Activated T-helper 17 cell treated with anti-CD3 and anti-CD28 coated beads, Interleukin-2, amount 50 U/mL, for 72 hours (primary cell): ENCODE measurements around the gene CPN2. TPM values are rescaled to one million over a fixed set of nuclear protein-coding genes. Genes with fewer than 3 reads are reported as not detected.

ENCODE experiments used
- ATAC-seq: fragments of 150-1000 bp; cut with Tn5 transposase; replicated peaks from 2 replicates; pipeline ENCODE4 v1.10.0; 2021; ENCODE audit warnings: mild to moderate bottlenecking, moderate library complexity
- H3K27ac Mint-ChIP-seq: one replicate; pipeline ENCODE4 v1.8.0; 2022; ENCODE audit warnings: mixed read lengths
- H3K27me3 Mint-ChIP-seq: one replicate; pipeline ENCODE4 v1.8.0; 2022; ENCODE audit warnings: mixed read lengths
- H3K36me3 Mint-ChIP-seq: one replicate; pipeline ENCODE4 v1.8.0; 2022; ENCODE audit warnings: low read depth, mild to moderate bottlenecking, mixed read lengths
- H3K4me1 Mint-ChIP-seq: one replicate; pipeline ENCODE4 v1.8.0; 2022; ENCODE audit warnings: mixed read lengths
- H3K4me3 Mint-ChIP-seq: one replicate; pipeline ENCODE4 v1.8.0; 2022; ENCODE audit warnings: mild to moderate bottlenecking, mixed read lengths
- H3K9me3 Mint-ChIP-seq: one replicate; pipeline ENCODE4 v1.8.0; 2022; ENCODE audit warnings: mixed read lengths
- total RNA-seq, 2 donors: library from RNA; stranded (reverse); gene quantifications; one replicate each; pipeline ENCODE4 v1.2.3, GENCODE V29; 2022

The CPN2 gene, protein sequence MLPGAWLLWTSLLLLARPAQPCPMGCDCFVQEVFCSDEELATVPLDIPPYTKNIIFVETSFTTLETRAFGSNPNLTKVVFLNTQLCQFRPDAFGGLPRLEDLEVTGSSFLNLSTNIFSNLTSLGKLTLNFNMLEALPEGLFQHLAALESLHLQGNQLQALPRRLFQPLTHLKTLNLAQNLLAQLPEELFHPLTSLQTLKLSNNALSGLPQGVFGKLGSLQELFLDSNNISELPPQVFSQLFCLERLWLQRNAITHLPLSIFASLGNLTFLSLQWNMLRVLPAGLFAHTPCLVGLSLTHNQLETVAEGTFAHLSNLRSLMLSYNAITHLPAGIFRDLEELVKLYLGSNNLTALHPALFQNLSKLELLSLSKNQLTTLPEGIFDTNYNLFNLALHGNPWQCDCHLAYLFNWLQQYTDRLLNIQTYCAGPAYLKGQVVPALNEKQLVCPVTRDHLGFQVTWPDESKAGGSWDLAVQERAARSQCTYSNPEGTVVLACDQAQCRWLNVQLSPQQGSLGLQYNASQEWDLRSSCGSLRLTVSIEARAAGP
- total RNA-seq = not detected

DNA sequence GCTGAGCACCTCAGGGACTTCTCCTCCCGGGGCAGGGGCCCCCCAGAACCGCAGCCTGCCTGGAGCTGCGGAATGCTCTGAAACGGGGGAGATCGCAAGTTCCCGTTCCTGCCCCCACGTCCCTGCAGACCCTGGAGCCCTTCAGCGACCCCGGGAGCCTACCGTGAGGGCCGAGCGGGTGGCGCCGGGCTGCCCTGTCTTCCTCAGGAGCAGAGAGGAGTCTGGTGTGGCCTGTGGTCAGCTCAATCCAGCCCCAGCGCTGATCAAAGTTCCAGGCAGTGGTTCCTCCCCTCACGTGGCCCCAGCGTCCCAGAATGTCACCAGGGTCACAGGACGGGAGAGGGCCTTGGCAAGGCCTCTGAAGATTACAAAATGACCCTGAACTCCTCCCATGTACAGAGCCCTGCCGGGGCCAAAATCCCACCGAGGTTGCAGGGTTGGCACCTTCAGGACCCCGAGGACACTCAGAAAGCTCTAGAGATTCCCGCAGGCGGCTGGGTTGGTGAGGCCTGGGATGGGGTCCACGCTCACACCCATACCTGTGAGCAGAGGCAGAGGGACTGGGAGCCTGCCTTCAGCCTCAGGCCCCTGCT, at the start of gene CPN2:
CPN2 (minus strand) TSS at position 249 of the 593 bp plus-strand sequence. CDS start 8,626 bp downstream, outside the sequence.
- Mint-ChIP-seq H3K4me1 (no peaks in the 10 kb centered on the region), H3K27me3 (no peaks in the 10 kb centered on the region), H3K4me3 (no peak within 1 kb of the TSS), H3K36me3 (no peaks in the 10 kb centered on the region), H3K27ac (no peak within 1 kb of the TSS), H3K9me3 (no peaks in the 10 kb centered on the region)
- ATAC-seq = no peak

DNA sequence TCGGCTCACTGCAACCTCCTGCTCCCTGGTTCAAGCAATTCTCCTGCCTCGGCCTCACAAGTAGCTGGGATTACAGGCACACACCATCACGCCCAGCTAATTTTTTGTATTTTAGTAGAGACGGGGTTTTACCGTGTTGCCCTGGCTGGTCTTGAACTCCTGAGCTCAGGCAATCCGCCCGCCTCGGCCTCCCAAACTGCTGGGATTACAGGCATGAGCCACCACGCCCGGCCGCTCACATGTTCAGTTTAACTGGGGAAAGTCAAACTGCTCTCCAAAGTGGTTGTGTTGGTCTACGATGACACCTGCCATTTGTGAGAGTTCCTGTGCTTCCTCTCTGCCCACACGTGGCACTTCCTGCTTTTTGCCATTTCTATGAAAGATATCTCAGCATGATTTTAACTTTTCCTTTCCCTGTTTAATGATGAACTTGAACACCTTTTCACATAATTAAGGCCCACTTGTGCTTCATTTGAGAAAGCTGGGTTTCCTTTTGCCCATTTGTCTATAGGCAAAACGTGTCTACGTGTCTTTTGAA, 48.8 kb upstream of the CPN2 start:
- ATAC-seq = no peak
- Mint-ChIP-seq H3K4me1 (peaks cover 42% of the 10 kb centered on the region), H3K36me3 (peaks cover 22% of the 10 kb centered on the region), H3K4me3 (no peak overlapping the region), H3K27ac (no peak overlapping the region), H3K27me3 (no peaks in the 10 kb centered on the region), H3K9me3 (no peaks in the 10 kb centered on the region)

DNA sequence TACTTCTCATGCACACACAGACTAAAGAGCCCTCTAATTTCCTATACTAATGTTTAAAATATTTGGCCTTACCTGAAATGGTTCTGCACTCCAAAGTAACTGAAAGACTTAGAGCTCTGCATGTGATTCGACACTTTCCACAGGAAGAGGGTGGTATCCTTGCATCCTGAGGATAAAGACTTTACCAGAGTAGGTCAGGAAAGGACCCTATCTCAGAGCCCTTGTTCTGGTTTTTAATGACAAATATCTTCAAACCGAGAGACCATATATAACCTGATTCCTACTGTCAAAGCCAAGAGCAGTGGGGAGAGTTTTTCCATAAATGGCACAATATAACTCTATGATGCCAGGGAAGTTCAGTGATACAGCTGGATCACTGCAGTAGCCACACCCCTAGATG, 48.0 kb upstream of the CPN2 start, which contains the start of gene GP5:
GP5 (minus strand) TSS at position 101 of the 400 bp plus-strand sequence. CDS start 984 bp downstream, outside the sequence.
- no peaks in the 10 kb centered on the region for H3K9me3 Mint-ChIP-seq
- ATAC-seq = no peak
- H3K27ac Mint-ChIP-seq = no peak within 1 kb of the TSS
- peaks cover 14% of the 10 kb centered on the region for H3K36me3 Mint-ChIP-seq
- H3K4me1 Mint-ChIP-seq = peaks cover 40% of the 10 kb centered on the region
- peak within 1 kb of the TSS; percentile 85 for H3K4me3 Mint-ChIP-seq
- no peaks in the 10 kb centered on the region for H3K27me3 Mint-ChIP-seq

DNA sequence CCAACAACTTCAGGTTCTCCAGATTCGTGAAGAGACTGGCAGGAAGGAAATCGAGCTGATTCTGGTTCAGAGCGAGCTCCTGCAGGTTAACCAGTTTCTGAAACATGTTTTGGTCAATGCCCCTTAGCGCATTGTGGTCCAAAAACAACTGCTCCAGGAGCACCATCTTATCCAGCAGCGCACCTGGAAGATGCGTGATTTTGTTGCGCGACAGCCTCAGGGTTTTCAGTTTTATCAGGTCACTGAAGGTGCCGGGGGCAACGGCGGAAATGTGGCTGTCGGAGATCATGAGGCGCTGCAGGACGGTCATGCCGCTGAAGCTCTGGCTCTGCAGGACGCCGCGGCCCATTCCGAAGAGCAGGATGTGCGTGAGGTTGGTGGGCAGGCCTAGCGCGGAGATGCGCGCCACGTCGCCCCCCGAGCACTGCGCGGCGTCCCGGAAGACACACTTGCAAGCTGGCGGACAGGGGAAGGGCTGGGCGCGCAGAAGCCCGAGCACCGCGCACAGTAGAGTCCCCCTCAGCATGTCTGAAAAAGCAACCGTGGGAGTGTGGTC, 46.7 kb upstream of the CPN2 start:
- Mint-ChIP-seq H3K4me3 (peak overlapping the region; percentile 85), H3K36me3 (peaks cover under 1% of the 10 kb centered on the region), H3K27me3 (no peaks in the 10 kb centered on the region), H3K4me1 (peaks cover 40% of the 10 kb centered on the region), H3K9me3 (no peaks in the 10 kb centered on the region), H3K27ac (no peak overlapping the region)
- ATAC-seq = peak; percentile 13

DNA sequence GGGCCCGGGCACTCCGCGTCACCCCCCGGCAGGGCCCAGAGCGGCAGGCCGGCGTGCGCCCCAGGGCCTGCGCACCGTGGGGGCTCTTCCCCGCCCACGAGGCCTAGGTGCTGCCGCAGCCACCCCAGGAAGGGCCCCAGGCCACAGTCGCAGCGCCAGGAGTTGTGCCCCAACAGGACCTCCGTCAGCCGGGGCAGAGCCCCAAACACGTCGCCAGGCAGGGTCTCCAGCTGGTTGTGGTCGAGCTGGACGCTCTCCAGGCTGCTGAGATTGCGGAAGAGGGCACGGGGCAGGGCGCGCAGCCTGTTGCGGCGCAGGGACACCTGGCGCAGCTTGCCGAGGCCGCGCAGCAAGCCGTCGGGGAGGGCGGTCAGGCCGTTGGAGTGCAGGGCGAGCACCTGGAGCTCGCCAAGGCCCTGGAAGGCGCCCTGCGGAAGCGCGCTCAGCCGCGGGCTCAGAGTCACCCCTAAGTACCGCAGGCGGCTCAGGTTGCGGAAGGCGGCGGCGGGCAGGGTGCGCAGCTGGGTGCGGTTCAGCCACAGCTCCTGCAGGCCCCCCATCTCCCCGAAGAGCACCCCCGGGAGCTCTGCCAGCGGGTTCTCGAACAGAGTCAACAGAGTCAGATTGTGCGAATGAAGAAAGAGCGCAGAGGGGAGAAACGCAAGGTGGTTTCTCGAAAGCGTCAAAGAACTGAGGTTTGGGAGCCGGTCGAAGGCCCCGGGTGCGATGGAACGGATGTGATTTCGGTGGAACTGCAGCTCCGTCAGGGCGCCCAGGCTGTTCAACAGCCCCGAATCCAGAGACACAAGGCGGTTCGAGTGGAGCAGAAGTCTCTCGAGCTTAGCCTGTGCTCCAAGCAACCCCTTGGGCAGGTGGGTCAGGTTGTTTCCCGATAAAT, 46.0 kb upstream of the CPN2 start:
- H3K9me3 Mint-ChIP-seq = no peaks in the 10 kb centered on the region
- H3K27me3 Mint-ChIP-seq = no peaks in the 10 kb centered on the region
- H3K36me3 Mint-ChIP-seq = no peaks in the 10 kb centered on the region
- ATAC-seq = peak; percentile 48
- no peak overlapping the region for H3K27ac Mint-ChIP-seq
- peaks cover 40% of the 10 kb centered on the region for H3K4me1 Mint-ChIP-seq
- H3K4me3 Mint-ChIP-seq = peak overlapping the region; percentile 85

DNA sequence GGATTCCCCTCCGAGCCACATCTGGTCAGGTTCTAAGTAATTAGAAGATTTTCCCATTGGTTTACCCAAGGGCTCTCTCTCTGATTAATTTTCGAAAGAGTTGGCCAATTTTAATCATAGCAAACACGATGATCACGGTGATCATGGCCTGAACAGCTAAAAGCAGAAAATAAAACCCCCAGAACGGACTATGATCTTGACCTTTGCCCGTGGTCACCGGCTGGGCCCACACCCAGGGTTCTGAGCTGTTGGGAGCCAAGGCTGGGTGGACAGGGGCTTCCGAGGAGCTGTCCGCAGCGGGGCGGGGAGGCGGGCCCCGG, 45.4 kb upstream of the CPN2 start:
- ATAC-seq = no peak
- Mint-ChIP-seq H3K27me3 (no peaks in the 10 kb centered on the region), H3K36me3 (no peaks in the 10 kb centered on the region), H3K9me3 (no peaks in the 10 kb centered on the region), H3K4me3 (peak overlapping the region; percentile 85), H3K27ac (peak overlapping the region; percentile 51), H3K4me1 (peaks cover 40% of the 10 kb centered on the region)

DNA sequence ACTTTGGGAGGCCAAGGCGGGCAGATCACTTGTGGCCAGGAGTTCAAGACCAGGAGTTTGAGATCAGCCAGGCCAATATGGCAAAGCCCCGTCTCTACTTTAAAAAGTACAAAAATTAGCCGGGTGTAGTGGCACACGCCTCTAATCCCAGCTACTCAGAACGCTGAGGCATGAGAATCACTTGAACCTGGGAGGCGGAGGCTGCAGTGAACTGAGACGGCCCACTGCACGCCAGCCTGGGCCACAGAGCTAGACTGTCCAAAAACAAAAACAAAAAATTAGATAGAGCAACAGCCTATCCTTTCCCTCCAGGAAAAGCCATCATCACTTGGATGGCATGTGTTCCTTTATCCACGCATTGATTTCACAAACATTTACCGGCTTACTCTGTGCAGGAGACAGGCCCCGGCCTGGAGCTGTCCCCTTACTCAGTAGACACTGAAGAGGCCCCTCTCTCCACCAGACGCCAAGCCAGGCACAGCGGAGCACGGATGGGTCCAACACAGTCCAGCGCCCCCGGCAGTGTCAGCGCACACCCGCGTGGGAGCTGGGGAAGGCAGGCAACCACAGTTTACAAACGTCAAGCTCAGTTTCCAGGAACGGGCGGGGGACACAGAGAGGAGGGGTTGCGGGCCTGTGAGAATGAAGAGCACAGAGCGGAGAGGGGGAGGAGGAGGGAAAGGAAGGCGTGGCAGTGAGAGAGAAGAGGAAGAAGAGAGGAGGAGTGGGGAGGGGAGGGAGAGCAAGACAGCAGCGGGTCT, 44.8 kb upstream of the CPN2 start:
- ATAC-seq = peak; percentile 78
- H3K36me3 Mint-ChIP-seq = no peaks in the 10 kb centered on the region
- H3K27me3 Mint-ChIP-seq = no peaks in the 10 kb centered on the region
- H3K27ac Mint-ChIP-seq = peak overlapping the region; percentile 51
- peaks cover 40% of the 10 kb centered on the region for H3K4me1 Mint-ChIP-seq
- H3K4me3 Mint-ChIP-seq = peak overlapping the region; percentile 85
- peaks cover 3% of the 10 kb centered on the region for H3K9me3 Mint-ChIP-seq

DNA sequence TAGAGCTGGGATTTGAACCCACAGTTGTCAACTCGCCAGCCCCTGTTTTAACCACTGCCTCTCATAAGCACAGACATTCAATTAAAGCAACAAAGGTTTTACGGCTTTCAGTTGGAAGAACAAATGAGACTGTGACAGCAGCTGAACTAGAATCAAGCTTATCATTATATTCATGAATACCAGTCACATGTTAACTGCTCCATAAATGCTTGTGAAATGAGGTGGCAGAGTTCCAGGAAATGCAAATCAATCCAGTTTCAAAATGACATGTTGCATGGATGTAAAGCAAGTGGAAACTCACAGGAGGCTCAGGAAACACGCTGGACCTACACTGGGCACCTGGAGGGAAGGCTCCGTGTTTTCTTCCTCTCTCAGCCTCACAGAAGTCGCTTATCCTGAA, 44.1 kb upstream of the CPN2 start:
- Mint-ChIP-seq H3K4me3 (peak overlapping the region; percentile 85), H3K27ac (peak overlapping the region; percentile 51), H3K27me3 (no peaks in the 10 kb centered on the region), H3K36me3 (no peaks in the 10 kb centered on the region), H3K9me3 (peaks cover 8% of the 10 kb centered on the region), H3K4me1 (peaks cover 39% of the 10 kb centered on the region)
- ATAC-seq = peak; percentile 43

DNA sequence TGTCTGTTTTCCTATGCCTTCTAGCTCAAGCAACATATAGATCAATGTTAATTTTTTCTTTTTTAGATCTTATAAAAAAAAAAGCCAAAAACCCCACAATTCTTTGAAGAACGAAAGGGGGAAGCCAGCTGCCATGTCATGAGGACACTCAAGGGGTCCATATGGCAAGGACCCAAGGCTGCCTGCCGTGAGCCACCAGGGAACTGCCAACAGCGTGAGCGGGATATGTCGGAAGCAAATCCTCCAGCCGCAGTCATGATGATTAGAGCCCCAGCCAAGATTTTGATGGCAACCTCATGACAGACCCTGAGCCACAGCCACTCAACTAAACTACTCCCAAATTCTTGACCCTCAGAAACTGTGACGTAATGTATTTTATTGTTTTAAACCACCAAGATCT, 41.4 kb upstream of the CPN2 start:
- no peak for ATAC-seq
- Mint-ChIP-seq H3K4me1 (peaks cover 20% of the 10 kb centered on the region), H3K27ac (no peak overlapping the region), H3K36me3 (no peaks in the 10 kb centered on the region), H3K9me3 (peaks cover 8% of the 10 kb centered on the region), H3K27me3 (no peaks in the 10 kb centered on the region), H3K4me3 (no peak overlapping the region)

DNA sequence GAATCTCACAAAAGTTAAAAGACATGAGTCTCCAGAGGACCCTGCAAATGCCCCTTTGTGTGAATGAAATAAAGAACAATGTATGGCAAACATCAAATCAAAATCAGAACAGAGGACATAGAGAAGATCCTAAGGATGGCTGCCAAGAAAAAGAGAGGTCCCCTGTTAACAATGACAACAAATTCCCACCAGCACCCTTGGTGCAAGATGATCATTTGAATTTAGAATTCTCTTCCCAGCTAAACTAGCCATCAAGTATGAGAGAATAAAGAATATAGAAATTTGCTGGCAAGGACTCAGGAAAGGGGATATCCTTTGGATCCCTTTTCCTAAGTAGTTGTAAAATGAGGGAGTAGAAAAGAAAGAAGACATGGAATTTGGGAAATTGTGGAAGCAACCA, 39.7 kb upstream of the CPN2 start:
- Mint-ChIP-seq H3K9me3 (peaks cover 8% of the 10 kb centered on the region), H3K36me3 (no peaks in the 10 kb centered on the region), H3K4me3 (no peak overlapping the region), H3K27ac (no peak overlapping the region), H3K27me3 (no peaks in the 10 kb centered on the region), H3K4me1 (peaks cover 9% of the 10 kb centered on the region)
- ATAC-seq = no peak

DNA sequence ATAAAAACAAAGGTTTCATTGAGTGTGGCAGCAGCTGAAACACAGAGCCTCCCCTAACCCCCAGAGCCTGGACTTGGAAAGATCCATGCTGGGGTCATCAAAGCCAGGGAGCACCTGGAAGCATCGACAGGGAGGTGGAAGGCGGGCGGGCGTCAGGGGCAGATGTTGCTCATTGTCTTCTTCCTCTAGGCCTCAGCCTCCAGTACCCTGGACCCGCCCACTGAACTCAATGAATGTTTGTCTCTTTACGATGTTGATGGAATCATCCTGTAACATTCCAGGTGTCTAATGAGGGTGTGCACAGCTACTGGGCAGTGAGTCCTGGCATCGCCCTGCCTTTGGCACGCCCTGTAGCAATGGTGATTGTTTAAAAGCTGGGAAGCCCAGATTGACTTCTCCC, 38.1 kb upstream of the CPN2 start:
- H3K27me3 Mint-ChIP-seq = no peaks in the 10 kb centered on the region
- H3K9me3 Mint-ChIP-seq = peaks cover 8% of the 10 kb centered on the region
- no peaks in the 10 kb centered on the region for H3K36me3 Mint-ChIP-seq
- no peaks in the 10 kb centered on the region for H3K4me1 Mint-ChIP-seq
- H3K4me3 Mint-ChIP-seq = no peak overlapping the region
- no peak overlapping the region for H3K27ac Mint-ChIP-seq
- no peak for ATAC-seq

DNA sequence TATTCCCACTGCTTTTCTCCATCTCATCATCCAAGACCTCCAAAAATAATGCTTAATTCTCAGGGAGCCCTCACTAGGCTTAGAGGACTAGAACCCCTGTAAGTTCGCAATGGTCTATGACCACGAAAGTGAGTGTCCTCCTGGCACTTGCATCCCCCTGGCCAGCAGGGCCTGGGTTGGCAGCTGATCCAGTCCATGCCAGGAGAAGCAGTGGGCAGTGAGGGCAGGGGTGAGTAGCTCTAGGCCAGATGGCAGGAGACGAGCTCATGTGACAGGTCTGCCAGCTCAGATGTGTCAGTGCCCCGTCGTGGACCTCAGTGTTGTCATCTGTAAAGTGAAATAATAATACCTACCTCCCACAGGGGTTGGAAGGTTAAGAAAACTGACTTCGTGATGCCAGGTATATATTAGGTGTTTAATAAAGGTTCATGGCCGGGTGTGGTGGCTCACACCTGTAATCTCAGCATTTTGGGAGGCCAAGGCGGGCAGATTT, 36.8 kb upstream of the CPN2 start:
- H3K27me3 Mint-ChIP-seq = no peaks in the 10 kb centered on the region
- peaks cover 8% of the 10 kb centered on the region for H3K9me3 Mint-ChIP-seq
- H3K36me3 Mint-ChIP-seq = no peaks in the 10 kb centered on the region
- no peak for ATAC-seq
- no peak overlapping the region for H3K27ac Mint-ChIP-seq
- H3K4me1 Mint-ChIP-seq = no peaks in the 10 kb centered on the region
- H3K4me3 Mint-ChIP-seq = no peak overlapping the region

DNA sequence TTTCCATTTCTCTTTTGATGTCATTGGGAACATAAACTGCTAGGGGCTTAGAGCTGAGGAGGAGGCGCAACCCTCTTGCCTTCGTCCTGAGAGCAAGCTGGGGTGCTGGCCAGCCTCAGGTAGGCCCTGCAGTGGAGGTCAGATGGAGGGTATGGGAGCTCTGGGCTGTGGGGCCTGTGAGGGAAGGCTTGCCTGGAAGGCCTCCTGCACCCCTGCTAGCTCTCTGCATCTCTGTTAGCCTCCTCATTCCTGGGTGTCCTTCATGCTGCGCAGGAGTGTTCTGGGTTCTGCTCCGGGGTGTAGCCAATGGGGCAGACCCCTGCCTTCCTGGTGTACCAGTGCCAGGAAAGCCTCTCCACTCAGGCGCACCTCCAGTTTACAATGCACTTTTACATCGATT, 36.1 kb upstream of the CPN2 start:
- H3K4me3 Mint-ChIP-seq = no peak overlapping the region
- no peak overlapping the region for H3K27ac Mint-ChIP-seq
- no peaks in the 10 kb centered on the region for H3K27me3 Mint-ChIP-seq
- H3K36me3 Mint-ChIP-seq = no peaks in the 10 kb centered on the region
- H3K4me1 Mint-ChIP-seq = no peaks in the 10 kb centered on the region
- ATAC-seq = no peak
- peaks cover 8% of the 10 kb centered on the region for H3K9me3 Mint-ChIP-seq
